LHCN-M2 (cell line): ENCODE measurements around the gene EIF3D. TPM values are rescaled to one million over a fixed set of nuclear protein-coding genes. Genes with fewer than 3 reads are reported as not detected.

Source experiments
- DNase-seq: peaks from one replicate; pipeline ENCODE4 v3.0.0-alpha.2; 2012; ENCODE audit warnings: low read depth
- total RNA-seq: library from RNA; depleted of rRNA; stranded (reverse); fragments of >200 nt; gene quantifications from 2 replicates; pipeline ENCODE4 v1.2.3, GENCODE V29; 2014; rRNA removed

EIF3D gene
- total RNA-seq, 1 experiment from 2014 or later, result 455 TPM

DNA sequence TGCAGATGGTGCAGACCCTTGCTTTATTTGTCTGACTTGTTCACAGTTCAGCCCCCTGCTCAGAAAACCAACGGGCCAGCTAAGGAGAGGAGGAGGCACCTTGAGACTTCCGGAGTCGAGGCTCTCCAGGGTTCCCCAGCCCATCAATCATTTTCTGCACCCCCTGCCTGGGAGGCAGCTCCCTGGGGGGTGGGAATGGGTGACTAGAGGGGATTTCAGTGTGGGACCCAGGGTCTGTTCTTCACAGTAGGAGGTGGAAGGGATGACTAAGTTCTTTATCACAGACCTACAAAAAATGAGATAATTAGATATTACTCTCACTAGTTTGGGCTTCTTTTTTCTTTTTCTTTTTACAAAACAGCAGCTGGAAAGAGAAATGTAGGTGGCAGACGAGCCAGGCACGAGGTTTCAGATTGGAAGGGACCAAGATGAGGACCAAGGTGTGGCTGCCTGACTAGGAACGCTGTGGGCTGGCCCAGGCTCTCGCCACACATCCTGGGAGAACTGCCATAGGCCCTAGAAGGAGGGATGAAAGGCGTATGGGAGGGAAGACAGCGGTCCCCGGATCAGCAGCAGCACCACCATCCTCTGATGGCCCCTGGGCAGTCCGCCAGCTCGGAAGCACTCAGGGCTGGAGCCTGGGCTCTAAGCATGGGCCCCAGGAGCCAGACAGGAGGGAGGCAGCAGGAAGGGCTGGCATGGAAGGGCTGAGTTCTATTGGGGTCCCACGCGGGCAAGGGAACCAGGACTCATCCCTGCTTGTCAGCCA, 61.7 kb downstream of the EIF3D start:
- DNase-seq, result peak; percentile 51

DNA sequence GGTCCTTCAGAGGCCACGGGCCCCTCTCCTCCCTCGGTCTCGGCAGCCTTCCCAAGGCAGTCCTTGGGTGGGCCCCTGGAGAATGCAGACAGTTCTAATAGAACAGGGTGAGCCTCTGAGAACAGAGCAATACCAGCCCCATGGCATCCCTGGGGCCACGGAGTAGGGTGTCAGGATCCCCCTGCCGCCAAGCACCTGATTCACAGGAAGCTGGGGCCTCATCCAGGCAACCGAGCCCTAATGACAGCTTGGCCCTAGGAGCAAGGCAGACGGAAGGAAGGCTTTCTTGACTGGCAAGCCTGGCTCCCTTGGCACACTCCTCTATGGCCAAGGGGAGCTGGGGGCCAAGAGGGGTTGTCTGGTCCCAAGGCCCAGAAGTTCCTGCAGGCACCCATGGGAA, 62.7 kb downstream of the EIF3D start:
- no peak for DNase-seq

DNA sequence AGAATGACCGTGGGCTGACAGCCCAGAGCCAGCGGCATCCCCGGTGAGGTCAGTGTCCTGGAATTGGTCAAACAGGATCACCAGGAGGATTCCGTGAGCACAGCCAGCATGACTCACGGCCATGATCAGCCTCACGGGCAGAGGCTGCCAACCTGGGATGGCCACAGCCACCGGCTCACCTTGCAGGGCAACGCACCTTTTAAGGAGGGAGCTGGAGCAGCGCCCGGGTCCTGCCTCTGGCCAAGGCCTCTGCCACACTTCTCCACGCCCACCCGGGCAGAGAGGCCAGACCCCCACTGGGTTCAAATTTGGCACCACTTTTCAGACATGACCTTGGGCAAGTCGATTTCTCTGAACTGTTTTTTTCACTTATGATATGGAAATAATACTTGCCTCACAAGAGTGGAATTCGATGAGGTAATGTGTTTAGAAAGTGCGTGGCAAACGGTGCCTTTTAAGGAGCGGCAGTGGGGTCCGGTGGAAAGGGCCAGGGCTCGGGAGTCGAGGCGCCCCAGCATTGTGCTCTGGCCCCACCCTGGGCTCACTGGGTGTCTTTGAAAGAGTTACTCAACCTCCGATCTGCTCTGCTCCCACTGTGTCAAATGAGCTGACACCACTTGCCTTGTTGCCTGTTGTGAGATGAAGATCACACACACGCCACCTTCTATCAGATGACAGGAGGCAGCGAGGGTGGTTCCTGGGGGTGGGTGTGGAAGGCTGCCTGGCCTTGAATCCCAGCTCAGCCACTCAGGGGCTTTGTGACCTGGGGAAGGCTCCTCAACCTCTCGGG, 63.5 kb downstream of the EIF3D start:
- DNase-seq, result peak; percentile 67

DNA sequence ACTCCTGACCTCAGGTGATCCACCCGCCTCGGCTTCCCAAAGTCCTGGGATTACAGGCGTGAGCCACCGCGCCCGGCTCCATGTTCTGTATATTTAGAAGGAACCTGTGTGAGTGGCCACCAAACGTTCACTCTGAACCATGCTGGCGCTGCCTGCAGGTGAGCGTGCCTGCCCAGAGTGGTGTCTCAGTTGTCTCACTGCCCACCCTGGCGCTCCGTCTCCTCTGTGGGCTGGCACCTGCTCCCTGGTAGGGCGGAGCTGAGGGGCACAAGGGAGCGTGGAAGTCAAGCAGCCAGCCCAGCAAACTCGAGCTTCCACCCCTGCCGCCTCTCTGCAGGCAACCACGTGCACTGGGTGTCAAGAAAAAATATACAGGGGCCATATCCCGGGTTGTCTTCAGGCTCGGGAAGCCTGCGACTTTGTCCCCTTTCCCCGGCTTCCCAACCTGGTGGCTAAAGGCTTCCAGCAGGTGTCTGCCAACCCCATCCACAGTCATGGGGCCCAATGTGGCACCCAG, 64.2 kb downstream of the EIF3D start:
- no peak for DNase-seq

DNA sequence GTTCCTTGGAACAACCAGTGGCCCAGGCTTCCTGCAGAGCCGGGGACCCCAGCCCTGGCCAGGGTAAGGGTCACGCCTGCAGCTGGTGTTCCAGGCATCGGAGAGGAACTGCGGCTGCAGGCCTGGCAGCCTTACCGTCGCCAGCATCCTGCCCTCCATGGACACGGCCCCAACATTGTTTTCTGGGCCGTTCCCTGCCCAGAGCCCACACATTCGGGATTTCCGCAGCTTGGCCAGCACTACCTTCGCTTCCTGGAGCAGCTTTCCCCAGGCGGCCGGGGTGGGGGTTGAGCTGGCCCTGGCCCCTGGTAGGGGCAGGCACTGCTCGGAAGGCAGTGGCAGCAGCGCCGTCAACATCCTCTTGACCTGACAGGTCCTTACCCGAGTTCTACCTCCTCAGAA, 65.2 kb downstream of the EIF3D start:
- no peak for DNase-seq

DNA sequence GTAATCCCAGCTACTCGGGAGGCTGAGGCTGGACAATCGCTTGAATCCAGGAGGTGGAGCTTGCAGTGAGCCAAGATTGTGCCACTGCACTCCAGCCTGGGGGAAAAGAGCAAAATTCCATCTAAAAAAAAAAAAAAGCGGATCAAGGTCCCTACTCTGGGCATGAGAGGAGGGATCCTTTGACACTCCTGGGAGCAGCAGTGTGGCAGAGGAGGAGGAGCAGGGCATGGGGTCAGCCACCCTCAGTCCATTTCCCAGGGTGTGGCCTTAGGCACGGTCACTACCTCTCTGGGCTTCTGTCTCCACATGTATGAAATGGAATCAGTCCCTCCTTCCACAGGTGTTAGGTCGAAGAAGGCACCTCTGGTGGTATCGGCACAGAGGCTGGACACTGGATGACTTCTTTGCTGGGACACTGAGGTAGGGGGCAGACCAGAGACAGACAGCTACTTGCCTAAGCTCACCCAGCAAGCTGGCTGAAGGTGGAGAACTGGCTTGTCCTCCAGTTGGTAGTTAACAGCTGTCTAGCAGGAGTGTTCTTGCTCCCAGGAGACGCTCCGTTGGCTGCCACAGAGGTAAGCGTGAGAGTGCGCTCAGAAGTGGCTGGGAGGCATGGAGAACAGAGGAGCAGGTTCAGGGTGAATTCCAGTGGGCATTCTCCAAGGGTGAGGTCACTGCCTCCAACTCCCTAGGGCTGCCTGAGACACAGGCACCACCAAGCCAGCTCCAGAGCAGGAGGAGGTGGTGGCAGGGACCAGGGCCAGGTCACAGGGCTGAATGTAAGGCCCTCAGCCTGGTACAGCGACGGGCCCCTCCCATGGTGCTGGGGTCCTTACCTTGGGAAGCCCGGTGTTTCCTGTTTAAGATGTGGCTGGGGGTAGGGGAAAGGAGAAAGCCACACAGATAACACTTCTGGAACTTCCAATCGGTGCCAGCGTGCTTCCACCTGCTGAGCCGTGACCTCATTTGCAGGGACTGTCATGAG, 67.0 kb downstream of the EIF3D start:
- peak; percentile 91 for DNase-seq

Other genes starting within 250 kb of the EIF3D start
- gene MYH9, start 141.2 kb downstream of the EIF3D start, total RNA-seq, result 481 and 492 TPM in 2 replicates
- gene TXN2, start 47.5 kb downstream of the EIF3D start, total RNA-seq, result 34.4 and 38.9 TPM in 2 replicates
- 14.8 and 19.5 TPM in 2 replicates for gene FOXRED2, start 22.1 kb downstream of the EIF3D start, total RNA-seq
- not detected in 2 replicates for gene CACNG2, start 174.6 kb upstream of the EIF3D start, total RNA-seq
- 6.3 and 9.4 TPM in 2 replicates for gene IFT27, start 247.0 kb upstream of the EIF3D start, total RNA-seq